ENCODE data around the gene ELMO2. TPM values are rescaled to one million over a fixed set of nuclear protein-coding genes. Genes with fewer than 3 reads are reported as not detected.

ELMO2 gene
- total and polyA plus RNA-seq, 5 donors = 20.7 to 40.2 (median 31.6) TPM

- no peak for ATAC-seq
- Histone ChIP-seq H3K4me1 (ENCODE audit: control insufficient read depth, insufficient read depth, low read length) (peaks cover 2% of the 10 kb centered on the region), H3K27ac (ENCODE audit: low read length) (no peak overlapping the region)
Observed at GRCh38 chr20:46350201-46350985, 56.0 kb downstream of the ELMO2 start.

GRCh38 chr20:46349742-46350056, 56.7 kb downstream of the ELMO2 start:
- H3K4me3 ChIP-seq (ENCODE audit: low read length) = no peak overlapping the region
- peaks cover 2% of the 10 kb centered on the region for H3K4me1 ChIP-seq (ENCODE audit: control insufficient read depth, insufficient read depth, low read length)
- no peaks in the 10 kb centered on the region for H3K27me3 ChIP-seq (ENCODE audit: control insufficient read depth, insufficient read depth)
- H3K27ac ChIP-seq (ENCODE audit: low read length) = no peak overlapping the region
- 82% methylated on average over 4 of the region's 4 CpGs for WGBS
- H3K9me3 ChIP-seq (ENCODE audit: control insufficient read depth, low read length) = no peaks in the 10 kb centered on the region
- intact Hi-C loops (cut with DNase I) = loop anchor here in 3 of 4 donors (2.0 to 10.0 kb wide), 4 partner anchors 41 to 325 kb away; partner anchors contain the start of genes CDH22 (in 1 of the 3) and SLC12A5 (in 1 of the 3)
- ATAC-seq = no peak
- DNase-seq = peak in 1 of 3 donors; percentile 26

More at GRCh38 chr20:46350201-46350985, 56.0 kb downstream of the ELMO2 start:
- Histone ChIP-seq H3K4me3 (ENCODE audit: low read length) (no peak overlapping the region), H3K27me3 (ENCODE audit: control insufficient read depth, insufficient read depth) (no peaks in the 10 kb centered on the region), H3K9me3 (ENCODE audit: control insufficient read depth, low read length) (no peaks in the 10 kb centered on the region)
- WGBS = 63% methylated on average over 13 of the region's 13 CpGs
- intact Hi-C loops (cut with DNase I) = no loop called here
- DNase-seq = peak in 1 of 3 donors; percentile 48

GRCh38 chr20:46349035-46349741, 57.2 kb downstream of the ELMO2 start:
- 35% methylated on average over 12 of the region's 12 CpGs for WGBS

GRCh38 chr20:46347841-46348803, 58.3 kb downstream of the ELMO2 start:
- peak; percentile 54 to 84 (median 79) for DNase-seq
- intact Hi-C loops (cut with DNase I) = loop anchor here in 3 of 4 donors (2.0 to 10.0 kb wide), 4 partner anchors 39 to 323 kb away; partner anchors contain the start of genes CDH22 (in 1 of the 3) and SLC12A5 (in 1 of the 3)
- peak; percentile 49 to 54 for ATAC-seq
- no peak overlapping the region for H3K27ac ChIP-seq (ENCODE audit: low read length)
- no peak overlapping the region for H3K4me3 ChIP-seq (ENCODE audit: low read length)
- H3K27me3 ChIP-seq (ENCODE audit: control insufficient read depth, insufficient read depth) = no peaks in the 10 kb centered on the region
- H3K4me1 ChIP-seq (ENCODE audit: control insufficient read depth, insufficient read depth, low read length) = peaks cover 2% of the 10 kb centered on the region
- H3K9me3 ChIP-seq (ENCODE audit: control insufficient read depth, low read length) = no peaks in the 10 kb centered on the region
- WGBS = 48% methylated on average over 25 of the region's 25 CpGs

More at GRCh38 chr20:46349035-46349741, 57.2 kb downstream of the ELMO2 start:
- DNase-seq = peak; percentile 63 to 86 (median 86)
- no peaks in the 10 kb centered on the region for H3K27me3 ChIP-seq (ENCODE audit: control insufficient read depth, insufficient read depth)
- H3K27ac ChIP-seq (ENCODE audit: low read length) = no peak overlapping the region
- H3K4me3 ChIP-seq (ENCODE audit: low read length) = no peak overlapping the region
- peak; percentile 71 to 78 for ATAC-seq
- intact Hi-C loops (cut with DNase I) = loop anchor here in 3 of 4 donors (2.0 to 10.0 kb wide), 4 partner anchors 40 to 324 kb away; partner anchors contain the start of genes CDH22 (in 1 of the 3) and SLC12A5 (in 1 of the 3)
- H3K4me1 ChIP-seq (ENCODE audit: control insufficient read depth, insufficient read depth, low read length) = peaks cover 2% of the 10 kb centered on the region
- H3K9me3 ChIP-seq (ENCODE audit: control insufficient read depth, low read length) = no peaks in the 10 kb centered on the region

- ATAC-seq (no peak), DNase-seq (peak in 1 of 3 donors; percentile 3)
- intact Hi-C loops (cut with DNase I) = loop anchor here in 2 of 4 donors (5.0 to 10.0 kb wide), 2 partner anchors 214 to 322 kb away; partner anchors contain the start of gene SLC12A5 (in 1 of the 2)
- no peak overlapping the region for H3K4me3 ChIP-seq (ENCODE audit: low read length)
- no peaks in the 10 kb centered on the region for H3K9me3 ChIP-seq (ENCODE audit: control insufficient read depth, low read length)
- H3K27me3 ChIP-seq (ENCODE audit: control insufficient read depth, insufficient read depth) = no peaks in the 10 kb centered on the region
- no peak overlapping the region for H3K27ac ChIP-seq (ENCODE audit: low read length)
- WGBS = 78% methylated on average over 8 of the region's 8 CpGs
- H3K4me1 ChIP-seq (ENCODE audit: control insufficient read depth, insufficient read depth, low read length) = peaks cover 4% of the 10 kb centered on the region
Observed at GRCh38 chr20:46346770-46347169, 59.6 kb downstream of the ELMO2 start.

- intact Hi-C loops (cut with DNase I) = loop anchor here in 3 of 4 donors (5.0 to 10.0 kb wide), 2 partner anchors 212 to 320 kb away; partner anchors contain the start of gene SLC12A5 (in 1 of the 3)
- DNase-seq = no peak
- Histone ChIP-seq H3K27me3 (ENCODE audit: control insufficient read depth, insufficient read depth) (no peaks in the 10 kb centered on the region), H3K4me1 (ENCODE audit: control insufficient read depth, insufficient read depth, low read length) (peaks cover 4% of the 10 kb centered on the region), H3K9me3 (ENCODE audit: control insufficient read depth, low read length) (no peaks in the 10 kb centered on the region), H3K4me3 (ENCODE audit: low read length) (no peak overlapping the region), H3K27ac (ENCODE audit: low read length) (no peak overlapping the region)
- no peak for ATAC-seq
- 71% methylated on average over 8 of the region's 8 CpGs for WGBS
Observed at GRCh38 chr20:46344488-46345162, 61.8 kb downstream of the ELMO2 start.

GRCh38 chr20:46343975-46344357, 62.4 kb downstream of the ELMO2 start:
- intact Hi-C loops (cut with DNase I) = loop anchor here in 2 of 4 donors (5.0 to 10.0 kb wide), 2 partner anchors 212 to 319 kb away; partner anchors contain the start of gene SLC12A5 (in 1 of the 2)
- Histone ChIP-seq H3K9me3 (ENCODE audit: control insufficient read depth, low read length) (no peaks in the 10 kb centered on the region), H3K4me3 (ENCODE audit: low read length) (no peak overlapping the region), H3K27ac (ENCODE audit: low read length) (no peak overlapping the region), H3K4me1 (ENCODE audit: control insufficient read depth, insufficient read depth, low read length) (peaks cover 4% of the 10 kb centered on the region), H3K27me3 (ENCODE audit: control insufficient read depth, insufficient read depth) (no peaks in the 10 kb centered on the region)
- ATAC-seq (no peak), DNase-seq (peak in 1 of 3 donors; percentile 4)
- WGBS = 41% methylated on average over 2 of the region's 2 CpGs

GRCh38 chr20:46343348-46343974, 63.0 kb downstream of the ELMO2 start:
- ATAC-seq (peak; percentile 23 to 29), DNase-seq (peak in 1 of 3 donors; percentile 11)
- no peaks in the 10 kb centered on the region for H3K27me3 ChIP-seq (ENCODE audit: control insufficient read depth, insufficient read depth)
- H3K4me3 ChIP-seq (ENCODE audit: low read length) = no peak overlapping the region
- peaks cover 4% of the 10 kb centered on the region for H3K4me1 ChIP-seq (ENCODE audit: control insufficient read depth, insufficient read depth, low read length)
- intact Hi-C loops (cut with DNase I) = loop anchor here in 2 of 4 donors (5.0 to 10.0 kb wide), 2 partner anchors 211 to 319 kb away; partner anchors contain the start of gene SLC12A5 (in 1 of the 2)
- no peak overlapping the region for H3K27ac ChIP-seq (ENCODE audit: low read length)
- 6% methylated on average over 17 of the region's 17 CpGs for WGBS
- H3K9me3 ChIP-seq (ENCODE audit: control insufficient read depth, low read length) = no peaks in the 10 kb centered on the region
